Stimulated activated CD4-positive, alpha-beta T cell treated with anti-CD3 and anti-CD28 coated beads, Interleukin-1b, Interleukin-23, amount 100 ng/mL, for 4 hours (primary cell): ENCODE results near the gene SIAH3.

Experiments used
- DNase-seq, 2 donors: peaks; one replicate each; pipeline ENCODE4 v3.0.0-alpha.2; 2020; ENCODE audit warnings: low read depth in 2 of 2

SIAH3 gene

GRCh38 chr13:45742985-45743384, 108.6 kb downstream of the SIAH3 start:
- no peak for DNase-seq

- no peak for DNase-seq
These were observed 114.0 kb downstream of the SIAH3 start for GRCh38 chr13:45737571-45738017.

GRCh38 chr13:45733361-45733760, 118.2 kb downstream of the SIAH3 start:
- no peak for DNase-seq

GRCh38 chr13:45732916-45733315, 118.6 kb downstream of the SIAH3 start:
- no peak for DNase-seq

- DNase-seq: no peak
These were observed 120.1 kb downstream of the SIAH3 start for GRCh38 chr13:45731455-45731854.

GRCh38 chr13:45728759-45729158, 122.8 kb downstream of the SIAH3 start:
- DNase-seq: no peak
